Right lobe of liver (tissue), 4 donors: ENCODE measurements around the gene NPRL2.

Experiments
- CTCF ChIP-seq, 4 donors: fragments of 200-600 bp in 3 of 4; fragments of 450-650 bp in 1 of 4; IDR thresholded peaks; one replicate each; pipeline versions ENCODE4 v1.5.1 to v1.8.0; 2016 to 2022; ENCODE audit warnings: antibody characterized with exemption in 4 of 4, mild to moderate bottlenecking in 2 of 4
- POLR2A ChIP-seq: fragments of 450-650 bp; IDR thresholded peaks from one replicate; pipeline ENCODE4 v1.6.1; 2017; ENCODE audit warnings: antibody characterized with exemption, mild to moderate bottlenecking
- donor health status: DM: no; HTN: no; CAD: no.
- donor health status: DM: no; HTN: no; CAD: no.
- donor health status: DM: no; HTN: yes; CAD: no.

- no peak for TF ChIP-seq CTCF (IDR thresholded peaks at IDR 0.05)
- TF ChIP-seq POLR2A = no peak
These were observed 46.0 kb downstream of the NPRL2 start for GRCh38 chr3:50304601-50305000.
